GM13976 (cell line): ENCODE data around the gene CACNG6.

Experiments used
- DNase-seq: peaks from one replicate; pipeline ENCODE4 v3.0.0; 2012; ENCODE audit warnings: low spot score
- in situ Hi-C: fragments of 300-500 bp; cut with MboI; formaldehyde crosslinking; loops from one replicate; pipeline ENCODE4 v1.12.0; 2022; ENCODE audit warnings: low sequenced_read_pairs, mixed read lengths, inconsistent platforms; ENCODE audit not compliant: unreplicated experiment
- TF ChIP-seq, protein P1 (sequence below): IDR thresholded peaks from 2 replicates; pipeline ENCODE4 v1.5.1; 2012; ENCODE audit warnings: borderline replicate concordance, mild to moderate bottlenecking; ENCODE audit not compliant: insufficient read depth; ENCODE audit errors: extremely low read depth, missing control alignments, control extremely low read depth

The CACNG6 gene

GRCh38 chr19:53988981-53989380 lies 2.5 kb upstream of the CACNG6 start:
- in situ Hi-C loops: no loop called here
- TF ChIP-seq, protein P1, sequence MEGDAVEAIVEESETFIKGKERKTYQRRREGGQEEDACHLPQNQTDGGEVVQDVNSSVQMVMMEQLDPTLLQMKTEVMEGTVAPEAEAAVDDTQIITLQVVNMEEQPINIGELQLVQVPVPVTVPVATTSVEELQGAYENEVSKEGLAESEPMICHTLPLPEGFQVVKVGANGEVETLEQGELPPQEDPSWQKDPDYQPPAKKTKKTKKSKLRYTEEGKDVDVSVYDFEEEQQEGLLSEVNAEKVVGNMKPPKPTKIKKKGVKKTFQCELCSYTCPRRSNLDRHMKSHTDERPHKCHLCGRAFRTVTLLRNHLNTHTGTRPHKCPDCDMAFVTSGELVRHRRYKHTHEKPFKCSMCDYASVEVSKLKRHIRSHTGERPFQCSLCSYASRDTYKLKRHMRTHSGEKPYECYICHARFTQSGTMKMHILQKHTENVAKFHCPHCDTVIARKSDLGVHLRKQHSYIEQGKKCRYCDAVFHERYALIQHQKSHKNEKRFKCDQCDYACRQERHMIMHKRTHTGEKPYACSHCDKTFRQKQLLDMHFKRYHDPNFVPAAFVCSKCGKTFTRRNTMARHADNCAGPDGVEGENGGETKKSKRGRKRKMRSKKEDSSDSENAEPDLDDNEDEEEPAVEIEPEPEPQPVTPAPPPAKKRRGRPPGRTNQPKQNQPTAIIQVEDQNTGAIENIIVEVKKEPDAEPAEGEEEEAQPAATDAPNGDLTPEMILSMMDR: no peak
- DNase-seq: no peak

DNA sequence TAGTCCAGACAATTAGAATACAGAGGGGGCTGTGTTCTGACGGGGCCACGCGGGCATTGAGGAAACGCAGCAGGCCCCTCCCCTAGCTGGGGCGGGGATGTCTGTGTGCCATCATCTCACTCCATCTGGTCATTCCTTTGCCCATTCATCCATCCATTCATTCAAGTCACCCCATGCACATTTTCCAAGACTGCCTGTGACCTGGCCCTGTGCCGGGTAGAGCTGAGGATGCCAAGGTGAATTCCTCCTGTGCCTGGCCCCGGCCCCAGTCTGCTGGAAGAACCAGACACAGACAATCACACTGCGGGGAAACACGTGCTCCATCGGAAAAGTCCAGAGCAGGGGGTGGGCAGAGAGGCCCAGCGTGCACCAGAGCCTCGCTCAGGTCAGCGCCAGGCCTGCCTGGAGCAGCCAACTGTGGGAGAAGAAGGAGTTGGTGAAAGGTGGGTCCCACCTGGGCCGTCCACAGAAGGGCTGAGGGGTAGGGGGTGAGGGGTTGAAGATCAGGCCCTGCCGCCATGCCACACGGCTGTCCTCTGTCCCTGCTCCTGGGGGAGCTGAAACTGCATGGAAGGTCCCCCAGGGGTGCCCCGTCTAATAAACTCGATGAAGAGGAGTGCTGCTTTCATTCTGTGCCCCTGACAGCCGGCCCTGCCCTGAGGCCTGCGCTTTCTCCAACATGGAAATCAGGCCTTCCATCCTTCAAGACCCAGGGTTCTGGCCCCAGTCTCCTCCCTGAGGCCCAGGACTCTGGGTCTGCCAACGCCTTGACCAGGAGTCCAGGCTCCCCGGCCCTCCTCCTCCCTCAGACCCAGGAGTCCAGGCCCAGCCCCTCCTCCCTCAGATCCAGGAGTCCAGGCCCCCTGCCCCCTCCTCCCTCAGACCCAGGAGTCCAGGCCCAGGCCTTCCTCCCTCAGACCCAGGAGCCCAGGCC lies 1.6 kb upstream of the CACNG6 start:
- DNase-seq: no peak
- in situ Hi-C loops: no loop called here
- TF ChIP-seq, protein P1: no peak

DNA sequence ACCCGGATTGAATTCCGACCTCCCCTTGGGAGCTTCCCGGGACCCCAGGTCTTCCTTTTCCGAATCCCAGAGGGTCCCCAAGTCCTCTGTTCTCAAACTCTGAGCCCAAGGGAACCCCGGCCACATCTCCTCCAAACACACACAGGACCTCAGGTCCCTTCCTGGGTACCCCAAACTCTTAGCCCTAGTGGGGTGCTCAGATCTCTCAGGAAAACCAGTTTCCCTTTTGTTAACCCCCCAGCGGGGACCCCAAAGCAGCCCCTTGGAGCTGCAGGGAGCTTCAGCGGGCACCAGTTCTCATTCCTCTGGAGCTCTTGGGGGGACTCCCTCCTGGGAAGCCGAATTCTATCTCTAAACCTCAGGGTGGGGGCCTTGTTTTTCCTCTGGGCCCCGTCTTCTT lies 774 bp downstream of the CACNG6 start:
- in situ Hi-C loops: no loop called here
- no peak for DNase-seq
- TF ChIP-seq, protein P1: no peak

DNA sequence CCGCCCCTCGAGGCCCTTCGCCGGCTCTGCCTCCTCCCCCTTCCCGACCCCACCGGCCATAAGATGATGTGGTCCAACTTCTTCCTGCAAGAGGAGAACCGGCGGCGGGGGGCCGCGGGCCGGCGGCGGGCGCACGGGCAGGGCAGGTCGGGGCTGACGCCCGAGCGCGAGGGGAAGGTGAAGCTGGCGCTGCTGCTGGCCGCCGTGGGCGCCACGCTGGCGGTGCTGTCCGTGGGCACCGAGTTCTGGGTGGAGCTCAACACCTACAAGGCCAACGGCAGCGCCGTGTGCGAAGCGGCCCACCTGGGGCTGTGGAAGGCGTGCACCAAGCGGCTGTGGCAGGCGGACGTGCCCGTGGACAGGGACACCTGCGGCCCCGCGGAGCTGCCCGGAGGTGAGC lies 1.4 kb downstream of the CACNG6 start:
- in situ Hi-C loops: no loop called here
- DNase-seq: no peak
- TF ChIP-seq, protein P1: no peak

DNA sequence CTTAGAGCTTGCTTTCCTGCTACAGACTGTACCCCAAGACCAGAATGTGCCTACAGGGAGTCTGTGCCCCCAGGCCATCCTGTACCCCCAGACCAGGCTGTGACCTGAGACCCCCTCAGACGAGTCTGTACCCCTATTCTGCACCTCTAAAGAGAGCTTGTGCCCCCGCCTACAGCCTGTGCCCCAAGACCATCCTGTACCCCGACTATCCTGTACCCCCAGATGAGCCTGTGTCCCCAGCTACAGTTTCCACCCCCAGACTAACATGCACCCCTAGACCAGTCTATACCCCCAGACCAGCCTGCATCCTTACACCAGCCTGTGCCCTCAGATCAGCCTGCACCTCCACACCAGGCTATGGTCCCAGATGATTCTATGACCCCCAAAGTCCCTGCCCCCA lies 2.0 kb downstream of the CACNG6 start:
- TF ChIP-seq, protein P1: no peak
- in situ Hi-C loops: no loop called here

DNA sequence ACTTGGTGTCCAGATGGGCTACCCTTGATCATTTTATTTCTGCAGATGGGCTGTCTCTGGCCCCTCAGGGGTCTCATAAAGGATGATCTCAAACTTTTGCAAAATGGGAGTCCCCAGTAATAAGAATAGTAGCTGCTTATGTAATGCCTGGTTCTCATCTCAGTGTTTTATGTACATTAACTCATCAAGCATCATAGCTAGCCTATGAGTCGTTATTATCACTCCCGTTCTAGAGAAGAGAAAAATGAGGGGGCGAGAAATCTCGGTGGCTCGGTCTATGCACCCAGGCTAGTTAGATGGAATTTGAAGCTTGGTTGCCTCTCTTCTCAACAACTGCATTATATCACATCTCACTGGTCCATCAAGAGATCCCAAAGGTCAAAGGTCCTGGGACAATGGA lies 3.4 kb downstream of the CACNG6 start:
- in situ Hi-C loops: no loop called here
- no peak for DNase-seq
- TF ChIP-seq, protein P1: no peak

More for the DNA sequence above, 2.0 kb downstream of the CACNG6 start:
- DNase-seq: no peak
